HG03095 (cell line): ENCODE measurements around the gene DTNBP1.

Experiments used
- ATAC-seq: cut with Tn5 transposase; IDR thresholded peaks from one replicate; pipeline ENCODE4 v1.9.1; 2021; ENCODE audit warnings: moderate library complexity; ENCODE audit not compliant: unreplicated experiment

The DTNBP1 gene

DNA sequence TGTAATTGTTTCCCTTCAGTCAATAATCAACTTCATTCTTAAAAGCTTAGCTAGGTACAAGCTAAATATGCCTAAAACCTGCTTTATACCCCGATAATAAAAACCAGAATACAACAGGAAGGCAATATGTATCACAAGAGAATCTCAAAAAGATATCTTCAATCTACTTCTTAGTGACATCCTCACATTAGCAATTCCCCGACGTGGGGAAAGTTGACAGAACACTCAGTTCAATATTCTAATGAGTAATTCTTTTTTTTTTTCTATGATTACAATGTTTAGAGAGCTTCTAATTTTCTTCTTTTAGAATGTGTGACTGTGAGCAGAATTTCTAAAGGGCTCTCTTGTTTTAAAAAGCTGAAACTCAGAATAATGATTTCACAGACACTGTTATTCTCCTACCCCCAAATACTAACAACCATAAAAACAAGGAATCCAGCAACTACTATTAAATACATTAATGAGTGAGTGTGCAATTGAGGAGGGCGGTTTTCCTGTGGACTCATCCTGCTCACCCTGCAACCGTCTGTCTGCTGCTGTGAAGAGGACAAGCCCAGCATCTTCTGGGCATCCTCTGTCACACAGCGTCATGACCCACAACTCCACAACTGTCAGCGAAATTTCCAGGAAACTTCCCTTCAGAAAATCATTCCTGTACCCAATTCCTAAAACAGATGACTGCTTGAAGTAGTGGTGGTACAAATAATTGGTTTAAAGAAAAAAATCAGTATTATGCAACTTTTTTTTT, 68.1 kb downstream of the DTNBP1 start:
- ATAC-seq = no peak

DNA sequence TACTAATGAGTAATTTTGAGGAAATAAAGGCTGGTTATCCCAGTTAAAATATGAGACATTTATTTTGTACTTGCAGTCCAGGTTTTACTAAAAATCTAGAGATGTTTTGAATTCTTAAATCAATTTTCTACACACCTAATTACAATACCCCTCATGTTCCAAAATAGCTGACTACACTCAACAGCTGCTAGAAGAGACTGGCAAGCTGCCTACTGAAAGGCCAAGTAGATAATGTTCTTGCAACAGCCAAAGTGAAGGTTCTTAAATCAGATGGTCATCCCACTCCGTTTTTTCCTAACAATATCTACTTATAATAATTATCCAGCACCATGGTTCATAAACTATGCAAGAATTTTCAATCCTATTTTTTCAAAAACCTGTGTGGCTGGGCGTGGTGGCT, 69.0 kb downstream of the DTNBP1 start:
- ATAC-seq = no peak

DNA sequence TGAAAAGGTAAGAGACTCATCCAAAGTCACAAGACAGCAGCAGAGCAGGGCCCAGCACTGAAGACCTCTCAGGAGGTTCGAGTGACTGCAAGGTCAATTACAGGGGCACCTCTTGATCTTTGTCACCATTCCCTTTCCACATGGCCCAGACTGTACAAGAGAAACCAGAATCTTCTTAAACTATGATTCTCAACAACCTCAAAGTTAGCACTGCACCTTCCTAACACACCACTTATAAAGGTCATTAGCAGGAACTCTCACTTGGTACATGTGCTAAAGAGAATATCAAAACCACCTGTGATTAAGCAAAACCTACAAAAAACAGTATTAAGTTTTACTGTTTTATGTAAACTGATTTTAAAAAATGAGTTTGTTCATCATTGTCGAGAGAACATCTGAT, 70.2 kb downstream of the DTNBP1 start:
- no peak for ATAC-seq

DNA sequence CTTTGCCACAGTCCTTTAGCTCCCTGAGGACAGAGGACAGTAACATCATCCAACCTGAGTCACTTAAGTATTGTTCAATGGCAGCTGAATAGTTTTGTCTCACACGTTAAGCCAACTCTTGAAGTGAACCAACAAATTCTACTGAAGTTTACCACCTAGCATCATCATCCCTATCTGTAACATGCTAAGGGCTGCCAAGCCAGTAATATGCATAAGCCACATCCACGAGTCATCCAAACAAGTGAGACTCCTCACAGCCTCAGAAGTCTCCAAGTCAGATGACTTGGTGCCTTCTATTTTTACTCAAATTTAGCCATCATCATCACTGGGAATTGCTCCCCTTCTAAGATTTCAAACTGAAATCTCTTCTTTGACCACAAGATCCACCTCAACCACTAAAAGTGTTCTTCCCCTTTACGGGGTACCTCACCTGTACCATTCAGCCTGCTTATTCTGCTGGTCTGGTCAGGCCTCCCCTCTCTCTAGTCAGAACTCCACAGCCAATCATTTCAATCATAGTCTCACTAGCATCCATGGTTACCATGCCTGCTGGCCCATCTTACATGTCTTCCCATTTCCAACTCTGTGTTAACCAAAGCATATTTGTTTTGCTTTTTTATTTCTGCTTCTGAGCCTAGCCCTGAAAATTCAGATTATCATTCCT, 73.7 kb downstream of the DTNBP1 start:
- no peak for ATAC-seq

DNA sequence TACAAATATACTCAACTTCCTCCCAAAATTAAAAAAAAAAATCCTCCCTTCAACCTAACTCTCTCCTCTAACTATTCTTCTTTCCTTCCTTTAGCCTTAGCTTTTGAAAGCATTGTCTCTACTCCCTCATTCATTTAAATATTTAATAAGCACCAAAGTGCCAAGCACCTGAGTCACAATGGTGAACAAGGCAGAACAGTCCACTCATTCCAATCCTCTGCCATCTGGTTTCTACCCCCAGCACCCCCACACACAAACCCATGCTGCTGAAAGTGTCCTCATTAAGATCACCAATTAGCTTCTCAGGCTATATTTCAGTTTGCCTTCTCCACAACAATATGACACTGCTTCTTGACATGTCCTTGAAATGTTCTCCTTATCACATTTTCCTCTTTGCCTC, 76.3 kb downstream of the DTNBP1 start:
- ATAC-seq = no peak

DNA sequence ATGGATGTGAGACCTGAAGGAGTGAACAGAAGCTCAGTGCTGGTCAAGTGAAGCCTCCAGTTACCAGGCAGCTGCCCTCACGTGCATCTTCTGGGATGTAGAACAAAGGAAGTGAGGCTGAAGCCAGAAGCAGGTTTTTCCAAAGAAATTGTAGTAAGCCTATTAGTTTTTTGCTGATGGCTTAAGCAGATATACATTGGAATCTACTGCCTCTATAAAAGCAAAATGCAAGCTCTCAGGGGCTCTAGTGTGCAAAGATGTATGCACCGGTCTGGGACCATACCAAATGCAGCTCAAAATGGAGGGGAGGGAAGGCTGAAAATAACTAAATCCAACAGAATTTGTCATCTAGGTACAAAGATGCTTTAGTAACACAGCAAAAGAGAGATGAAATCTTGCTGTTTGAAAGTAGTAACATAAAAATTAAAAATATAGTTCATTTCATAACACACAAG, 77.0 kb downstream of the DTNBP1 start:
- no peak for ATAC-seq

DNA sequence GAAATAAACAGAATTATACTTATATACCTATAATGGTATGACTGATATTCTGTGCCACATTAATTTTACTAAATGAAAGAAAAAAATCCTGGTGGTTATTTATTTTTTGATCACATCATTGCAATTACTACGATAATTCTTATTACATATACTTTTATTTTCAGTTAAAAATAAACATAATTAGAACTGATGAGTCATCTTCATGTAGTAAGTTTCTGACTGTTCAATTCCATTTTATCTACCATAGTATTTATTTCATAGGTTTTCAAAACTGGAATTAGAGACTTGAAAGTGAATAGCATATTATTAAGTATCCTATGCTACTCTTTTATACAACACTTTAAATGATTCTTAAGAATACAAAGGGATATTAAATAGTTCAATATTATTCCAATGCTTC, 80.3 kb downstream of the DTNBP1 start:
- ATAC-seq = no peak

DNA sequence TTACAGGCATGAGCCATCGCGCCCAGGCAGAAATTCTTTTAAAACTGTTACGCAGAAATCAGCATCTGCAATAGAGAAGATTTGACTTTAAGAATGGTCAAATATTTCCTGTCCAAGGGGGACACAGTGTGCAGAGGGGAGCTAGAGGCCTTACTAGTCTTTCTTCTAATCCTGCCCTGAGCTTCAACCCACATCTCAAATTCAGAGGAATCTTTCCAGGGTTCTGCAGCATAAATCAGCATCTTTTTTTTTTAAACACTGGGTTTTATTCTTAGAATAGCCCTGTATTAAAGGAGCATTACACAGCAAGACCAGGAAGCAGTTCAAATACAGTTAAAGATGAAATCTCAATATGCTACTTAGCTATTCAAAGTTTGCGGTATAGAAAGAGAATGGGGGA, 81.1 kb downstream of the DTNBP1 start:
- no peak for ATAC-seq

DNA sequence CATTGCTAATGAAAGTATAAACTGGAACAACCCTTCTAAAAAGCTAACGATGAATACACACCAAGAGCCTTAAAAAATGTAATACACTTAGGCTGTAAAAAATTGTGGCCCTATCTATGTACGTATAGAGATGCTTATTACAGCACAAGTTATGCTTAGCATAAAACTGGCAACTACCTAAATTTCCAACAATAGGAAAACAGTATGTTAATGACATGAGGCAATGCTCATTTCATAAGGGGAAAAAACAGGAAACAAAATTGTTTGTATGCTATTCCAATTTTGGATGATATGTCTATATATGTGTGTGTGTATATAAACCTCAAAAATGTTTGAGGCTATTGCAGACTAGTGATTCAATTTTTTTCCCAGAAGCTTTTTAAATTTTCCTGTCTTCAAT, 82.5 kb downstream of the DTNBP1 start:
- no peak for ATAC-seq

DNA sequence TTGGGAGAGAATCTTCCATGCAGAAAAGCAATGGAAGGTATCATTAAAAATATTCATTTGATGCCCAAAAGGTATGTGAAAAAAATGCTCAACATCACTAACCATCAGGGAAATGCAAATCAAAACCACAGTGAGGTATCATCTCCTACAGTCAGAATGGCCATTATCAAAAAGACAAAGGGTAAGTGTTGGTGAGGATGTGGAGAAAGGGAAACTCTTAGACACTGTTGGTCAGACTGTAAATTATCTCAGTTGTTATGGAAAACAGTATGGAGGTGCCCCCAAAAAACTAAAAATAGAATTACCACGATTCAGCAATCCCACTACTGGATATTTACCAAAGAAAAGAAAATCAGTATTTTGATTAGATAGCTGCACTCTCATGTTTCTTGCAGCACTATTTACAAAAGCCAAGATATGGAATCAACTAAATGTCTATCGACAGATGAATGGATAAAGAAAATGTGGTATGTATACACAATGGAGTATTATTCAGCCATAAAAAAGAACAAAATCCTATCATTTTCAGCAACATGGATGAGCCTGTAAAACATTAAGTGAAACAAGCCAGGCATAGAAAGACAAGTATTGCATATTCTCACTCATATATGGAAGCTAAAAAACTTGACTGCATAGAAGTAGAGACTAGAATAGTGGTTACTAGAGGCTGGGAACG, 84.0 kb downstream of the DTNBP1 start:
- no peak for ATAC-seq

DNA sequence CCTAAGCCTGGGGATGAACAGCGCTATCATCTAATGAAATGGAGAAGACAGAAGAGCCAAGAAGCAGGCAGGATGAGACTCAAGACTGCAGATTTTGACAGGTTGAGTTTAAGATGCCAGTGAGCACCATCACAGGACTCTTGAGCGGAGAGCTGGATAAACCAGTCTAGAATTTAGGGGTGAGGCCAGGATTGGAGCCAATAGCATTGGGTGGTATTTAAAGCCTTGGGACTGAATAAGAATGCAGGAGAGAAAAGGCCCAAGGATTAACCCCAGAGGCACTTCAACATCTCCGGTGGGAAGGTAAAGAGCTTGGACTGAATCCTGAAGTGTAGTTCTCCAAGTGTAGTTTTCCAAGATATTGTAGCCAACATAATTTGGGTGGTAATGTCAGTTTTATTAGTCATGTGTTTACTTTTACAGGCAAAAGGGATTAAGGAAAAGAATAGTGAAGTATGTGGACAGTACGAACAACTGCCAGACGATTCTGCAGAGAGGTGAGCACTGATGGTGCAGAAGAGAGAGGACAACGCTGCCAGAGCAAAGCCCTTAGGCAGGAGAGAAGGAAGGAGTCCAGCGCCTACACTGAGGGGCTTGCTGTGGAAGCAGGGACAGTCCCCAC, 85.2 kb downstream of the DTNBP1 start:
- no peak for ATAC-seq

DNA sequence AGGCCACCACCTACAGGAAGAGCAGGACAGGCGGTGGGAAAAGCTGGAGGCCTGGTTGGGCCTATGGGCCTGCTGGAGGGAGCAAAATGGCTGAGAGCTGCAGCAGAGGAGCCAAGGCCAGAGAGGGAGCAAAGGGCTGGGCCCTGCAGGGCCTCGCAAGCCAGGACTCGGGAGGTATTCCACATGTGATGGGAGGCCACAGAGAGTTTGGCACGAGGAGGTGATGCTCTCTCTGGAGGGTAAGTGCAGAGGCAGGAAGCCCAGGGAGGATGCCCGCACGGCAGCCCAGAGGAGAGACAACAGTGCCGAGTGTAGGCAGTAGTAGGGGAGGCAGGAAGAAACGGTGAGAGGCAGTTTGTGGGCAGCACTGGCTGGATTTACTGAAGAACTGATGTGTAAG, 85.7 kb downstream of the DTNBP1 start:
- no peak for ATAC-seq

DNA sequence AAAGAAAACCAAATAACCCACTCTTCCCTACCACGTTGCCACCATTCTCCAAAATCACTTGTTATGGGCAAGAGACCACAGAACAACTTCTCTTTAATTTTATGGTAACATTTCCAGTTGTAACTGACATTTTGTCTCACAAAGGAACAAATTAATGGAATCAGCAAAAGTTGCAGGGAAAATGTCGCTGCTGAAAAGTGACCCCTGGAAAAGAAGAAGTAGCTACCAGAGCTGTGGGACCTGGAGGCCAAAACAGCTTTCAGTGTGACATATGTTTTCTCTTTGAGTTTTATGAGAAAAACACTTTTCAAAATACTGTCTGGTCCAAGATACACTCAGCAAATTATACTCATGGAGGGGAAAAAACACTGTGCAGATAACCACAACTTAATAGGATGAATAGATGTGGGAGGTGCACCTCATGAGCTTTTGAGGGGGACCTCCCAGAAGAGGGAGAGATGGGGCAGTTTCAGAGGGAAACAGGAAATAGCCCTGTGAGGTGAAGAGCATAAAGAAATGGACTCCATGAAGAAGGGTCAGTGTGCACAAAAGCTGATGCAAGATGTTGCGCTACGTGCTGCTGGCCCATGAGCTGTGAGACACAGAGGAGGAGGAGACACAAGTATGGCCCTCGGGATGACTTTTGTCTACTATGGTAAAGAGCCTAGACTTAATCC, 87.3 kb downstream of the DTNBP1 start:
- ATAC-seq = no peak

DNA sequence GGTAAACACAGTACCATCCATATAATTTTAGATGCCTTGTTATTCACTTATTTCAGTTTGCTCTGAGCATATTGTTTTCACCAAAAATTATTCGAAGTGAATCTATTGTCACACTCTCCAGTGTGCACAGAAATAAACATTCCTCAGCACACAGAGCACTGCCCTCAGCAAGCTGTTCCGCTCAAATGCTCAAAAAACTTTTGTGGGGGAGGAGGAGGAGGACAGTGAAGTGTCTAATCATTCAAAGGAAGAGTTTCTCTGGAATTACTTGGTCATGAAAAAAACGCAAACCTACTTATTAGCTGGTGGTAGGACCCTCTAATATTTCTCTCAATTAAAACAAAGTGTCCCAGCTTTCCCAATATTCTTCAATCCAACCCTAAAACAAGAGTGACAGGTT, 88.3 kb downstream of the DTNBP1 start:
- no peak for ATAC-seq

DNA sequence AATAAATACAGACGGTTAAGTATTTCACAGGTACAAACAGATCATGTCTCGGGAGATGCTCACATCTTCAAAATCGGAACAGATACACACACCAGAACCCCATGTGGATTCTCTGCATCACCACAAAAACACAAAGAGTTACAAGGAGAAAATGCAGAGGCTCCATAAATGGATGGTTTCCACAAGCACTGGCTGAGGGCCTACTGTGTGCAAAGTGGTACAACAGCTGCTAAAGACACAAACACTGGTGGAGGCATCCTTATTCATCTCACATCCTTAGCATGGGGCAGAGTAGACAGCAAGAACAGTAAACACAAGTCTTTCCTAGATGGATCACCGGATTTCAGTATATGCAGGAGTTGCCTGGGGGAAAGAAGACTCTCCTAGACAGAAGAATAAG, 88.8 kb downstream of the DTNBP1 start:
- ATAC-seq = no peak

DNA sequence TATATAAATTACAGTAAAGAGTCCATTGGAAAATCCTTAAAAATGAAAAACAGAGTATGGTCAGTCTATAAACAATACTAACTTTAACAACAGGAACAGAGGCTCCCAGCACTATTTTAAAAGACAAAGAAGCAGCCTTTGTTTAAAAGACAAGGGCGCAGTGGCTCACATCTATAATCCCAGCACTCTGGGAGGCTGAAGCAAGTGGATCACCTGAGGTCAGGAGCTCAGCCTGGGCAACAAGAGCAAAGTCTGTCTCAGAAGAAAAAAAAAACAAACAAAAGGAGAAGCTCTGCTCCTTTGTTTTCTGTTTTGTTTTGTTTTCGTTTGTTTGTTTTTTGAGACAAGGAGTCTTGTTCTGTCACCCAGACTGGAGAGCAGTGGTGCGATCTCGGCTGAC, 89.4 kb downstream of the DTNBP1 start:
- ATAC-seq = no peak

DNA sequence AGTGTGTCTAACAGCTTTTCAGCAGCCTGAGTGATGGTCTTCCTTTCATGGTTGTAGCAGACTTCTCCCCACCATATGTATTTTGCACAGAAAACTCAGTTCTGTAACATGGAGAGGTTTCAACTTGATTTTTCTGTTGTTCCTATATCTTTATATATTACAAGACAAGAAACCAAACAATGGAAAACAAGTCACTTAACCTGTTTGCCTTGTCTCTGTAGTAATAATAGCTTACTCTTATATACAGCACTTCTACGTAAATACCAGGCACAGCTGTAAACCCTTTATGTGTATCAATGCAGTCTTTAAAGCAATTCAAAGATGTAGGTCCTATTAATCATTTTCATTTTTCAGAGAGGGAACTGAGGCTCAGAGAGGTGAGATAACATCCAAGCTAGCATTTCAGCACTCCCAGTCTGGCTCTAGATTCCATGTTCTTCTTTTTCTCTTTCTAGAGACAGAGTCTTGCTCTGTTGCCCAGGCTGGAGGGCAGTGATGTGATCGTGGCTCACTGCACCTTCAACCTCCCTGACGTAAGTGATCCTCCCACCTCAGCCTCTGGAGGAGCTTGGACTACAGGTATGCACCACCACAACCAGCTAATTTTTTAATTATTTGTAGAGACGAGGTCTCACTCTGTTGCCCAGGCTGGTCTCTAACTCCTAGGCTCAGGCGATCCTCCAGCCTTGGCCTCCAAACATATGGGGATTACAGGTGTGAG, 90.4 kb downstream of the DTNBP1 start:
- no peak for ATAC-seq

DNA sequence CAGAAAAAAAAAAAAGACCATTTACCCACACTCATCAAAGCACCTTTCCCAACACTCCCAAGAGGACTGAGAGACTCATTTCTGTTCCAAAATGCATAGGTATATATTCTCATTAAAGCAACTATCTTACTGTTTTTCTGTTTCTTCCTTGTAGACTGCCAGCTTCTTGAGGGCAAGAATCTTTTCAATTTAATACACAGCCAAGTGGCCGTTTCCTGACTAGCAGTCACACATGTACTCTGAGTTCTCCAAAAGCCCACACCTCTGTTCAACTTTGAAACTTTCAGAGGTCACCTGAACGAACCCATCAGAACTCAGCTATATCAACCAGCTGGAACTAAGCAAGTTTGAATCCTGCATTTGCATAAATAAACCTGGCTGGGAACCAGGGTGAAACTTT, 92.7 kb downstream of the DTNBP1 start:
- ATAC-seq = no peak

DNA sequence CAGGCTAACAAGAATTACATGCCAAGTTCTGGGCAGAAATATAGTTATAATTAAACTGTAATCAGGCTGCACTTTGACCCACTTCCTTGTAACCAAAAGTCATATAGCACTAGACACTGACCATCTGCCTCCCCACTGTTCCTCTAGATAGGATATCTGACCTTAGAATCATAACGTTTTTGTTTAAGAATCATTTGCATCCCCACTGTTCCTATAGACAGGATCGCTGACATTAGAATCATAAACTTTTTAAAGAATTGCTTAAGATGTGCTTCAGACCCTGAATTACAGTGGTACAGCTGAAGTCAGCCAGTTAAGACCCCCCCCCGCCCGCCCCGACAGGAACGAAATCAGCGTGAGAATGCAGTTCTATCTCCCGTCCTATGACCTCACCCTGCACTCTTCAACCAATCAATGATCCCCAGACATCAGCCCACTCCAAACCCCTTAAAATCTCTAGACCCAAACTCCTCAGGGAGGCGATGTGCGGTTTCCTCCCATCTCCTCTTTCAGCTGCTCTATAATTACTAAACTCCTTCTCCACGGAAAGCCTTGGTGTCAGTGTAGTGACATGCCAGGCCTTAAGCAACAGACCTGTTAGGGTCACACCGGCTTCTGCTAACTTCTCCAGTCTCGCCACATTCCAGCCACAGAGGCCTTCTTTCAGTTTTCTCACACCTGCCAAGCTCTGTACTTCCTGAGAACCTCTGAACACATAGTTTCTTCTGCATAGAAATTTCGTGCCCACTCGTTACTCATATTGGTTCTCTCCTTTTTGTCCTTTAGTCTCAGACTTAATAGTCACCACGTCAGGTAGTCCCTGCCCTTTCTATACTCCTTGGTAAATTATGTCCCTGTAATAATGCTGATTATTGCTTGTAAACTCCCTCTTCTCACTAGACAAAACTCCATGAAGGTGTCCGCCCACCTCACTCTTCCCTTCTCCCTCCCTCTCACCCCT, 93.5 kb downstream of the DTNBP1 start:
- ATAC-seq = no peak
